ENCODE results near the gene B9D1.

GRCh38 chr17:19332371-19333131 lies 30.0 kb downstream of the B9D1 start:
- no peak for TF ChIP-seq SIN3A (IDR thresholded peaks at IDR 0.05; ENCODE audit: borderline replicate concordance, insufficient read depth, low read length)
- no peak for TF ChIP-seq FOXP2 (optimal IDR thresholded peaks at IDR 0.05; ENCODE audit: borderline replicate concordance, extremely low read depth, extremely low read length, insufficient read depth)

All from PFSK-1 (cell line).